Endothelial cell of umbilical vein (primary cell): ENCODE data around the gene PRKCZ. TPM values are rescaled to one million over a fixed set of nuclear protein-coding genes. Genes with fewer than 3 reads are reported as not detected.

ENCODE experiments used
- BruUV-seq: library from RNA; stranded (reverse); fragments of 400-500 nt; replicated peaks from 2 replicates; lab custom pipeline; 2021; lab: Mats Ljungman, UMichigan
- CTCF ChIA-PET: fragments of 300-600, 350-600 bp; sonication (Branson Sonifier 250); formaldehyde crosslinking; loops from one replicate; lab custom pipeline; 2021; ENCODE audit warnings: antibody characterized with exemption, inconsistent platforms; lab: Charles Lee
- POLR2A ChIA-PET: fragments of 300-600, 350-600 bp; sonication (Branson Sonifier 250); formaldehyde crosslinking; loops from one replicate; lab custom pipeline; 2021; ENCODE audit warnings: antibody characterized with exemption, inconsistent platforms; lab: Charles Lee
- DNase-seq: peaks from one replicate; pipeline ENCODE4 v3.0.0-alpha.2; 2011; ENCODE audit warnings: low read depth, low spot score
- FAIRE-seq: peaks from 2 replicates; lab custom pipeline; 2011; peaks lifted over from hg19 to GRCh38; lab: Jason Lieb, UNC
- H2AFZ ChIP-seq: 2 replicates; pipeline ENCODE4 v1.6.0; 2012; ENCODE audit warnings: low read depth, low read length, control low read depth, inconsistent platforms
- H3K27ac ChIP-seq: 2 replicates; pipeline ENCODE4 v1.5.1; 2011; ENCODE audit warnings: low read depth, mild to moderate bottlenecking, control low read depth, low read length, moderate library complexity; ENCODE audit not compliant: insufficient read depth
- H3K27me3 ChIP-seq, 2 experiments: 2 replicates each; pipeline versions ENCODE4 v1.6.0 to v1.6.1; 2011; ENCODE audit warnings: low read length in 2 of 2, mixed read lengths in 1 of 2; ENCODE audit not compliant: control insufficient read depth in 2 of 2, insufficient read depth in 2 of 2
- H3K36me3 ChIP-seq, 2 experiments: 2 replicates in 1 of 2; 3 replicates in 1 of 2; pipeline ENCODE4 v1.5.1; 2011; ENCODE audit warnings: low read length in 2 of 2, mild to moderate bottlenecking in 1 of 2, moderate library complexity in 1 of 2; ENCODE audit not compliant: control insufficient read depth in 2 of 2, insufficient read depth in 2 of 2; ENCODE audit errors: extremely low read depth in 1 of 2
- H3K4me1 ChIP-seq: 3 replicates; pipeline ENCODE4 v1.5.1; 2011; ENCODE audit warnings: mild to moderate bottlenecking, low read length; ENCODE audit not compliant: control insufficient read depth, insufficient read depth; ENCODE audit errors: extremely low read depth
- H3K4me2 ChIP-seq: 2 replicates; pipeline ENCODE4 v1.6.1; 2011; ENCODE audit warnings: low read length, control low read depth, mixed read lengths; ENCODE audit not compliant: insufficient read depth
- H3K4me3 ChIP-seq, 3 experiments: fragments of 200-600 bp in 1 of 3; sonication (generic), shearing (Covaris generic) in 1 of 3; replicated peaks in 1 of 3; 2 replicates each; pipeline ENCODE4 v1.5.1; 2011 to 2016; ENCODE audit warnings: control low read depth in 3 of 3, low read length in 3 of 3, mild to moderate bottlenecking in 2 of 3, inconsistent platforms in 1 of 3, low read depth in 1 of 3, moderate library complexity in 1 of 3; ENCODE audit not compliant: insufficient read depth in 1 of 3
- H3K79me2 ChIP-seq: 2 replicates; pipeline ENCODE4 v1.6.0; 2012; ENCODE audit warnings: low read length, inconsistent platforms; ENCODE audit not compliant: control insufficient read depth, insufficient read depth
- H3K9ac ChIP-seq: replicated peaks from 2 replicates; pipeline ENCODE3; 2011; ENCODE audit warnings: low read length, control low read depth; ENCODE audit not compliant: insufficient read depth; ENCODE audit errors: extremely low read depth
- H3K9me1 ChIP-seq: replicated peaks from 3 replicates; pipeline ENCODE4 v1.6.0; 2011; ENCODE audit warnings: mild to moderate bottlenecking, low read length; ENCODE audit not compliant: control insufficient read depth, insufficient read depth; ENCODE audit errors: extremely low read depth
- H3K9me3 ChIP-seq: replicated peaks from 2 replicates; pipeline ENCODE4 v1.5.1; 2012; ENCODE audit warnings: low read length, inconsistent platforms; ENCODE audit not compliant: control insufficient read depth, insufficient read depth
- H4K20me1 ChIP-seq: replicated peaks from 2 replicates; pipeline ENCODE3; 2011; ENCODE audit warnings: mild to moderate bottlenecking, low read length; ENCODE audit not compliant: control insufficient read depth, insufficient read depth; ENCODE audit errors: extremely low read depth
- EZH2 ChIP-seq: IDR thresholded peaks from 2 replicates; pipeline ENCODE4 v1.6.1; 2012; ENCODE audit warnings: borderline replicate concordance, low read depth, mild to moderate bottlenecking, moderate library complexity, low read length, inconsistent platforms; ENCODE audit not compliant: severe bottlenecking
- FOS ChIP-seq: IDR thresholded peaks from 2 replicates; pipeline ENCODE4 v1.6.1; 2011; ENCODE audit warnings: mild to moderate bottlenecking, low read length, moderate library complexity, borderline replicate concordance; ENCODE audit not compliant: insufficient read depth
- GATA2 ChIP-seq: IDR thresholded peaks from 2 replicates; pipeline ENCODE4 v1.7.0; 2011; ENCODE audit warnings: low read depth, mild to moderate bottlenecking, moderate library complexity, mixed read lengths, low read length; ENCODE audit not compliant: insufficient read length, insufficient read depth
- JUN ChIP-seq: IDR thresholded peaks from 2 replicates; pipeline ENCODE4 v1.6.1; 2011; ENCODE audit warnings: borderline replicate concordance, low read depth; ENCODE audit not compliant: insufficient read length, insufficient read depth
- MYC ChIP-seq: IDR thresholded peaks from one replicate; pipeline ENCODE4 v1.6.1; 2011; ENCODE audit warnings: mild to moderate bottlenecking, low read depth, low read length
- POLR2A ChIP-seq: IDR thresholded peaks from 2 replicates; pipeline ENCODE4 v1.6.1; 2012; ENCODE audit warnings: low read depth, mild to moderate bottlenecking, control low read depth, low read length
- POLR2AphosphoS5 ChIP-seq: IDR thresholded peaks from 2 replicates; pipeline ENCODE4 v1.6.1; 2012; ENCODE audit warnings: low read depth, mild to moderate bottlenecking, control low read depth, low read length, moderate library complexity; ENCODE audit not compliant: insufficient read depth
- dilution Hi-C: fragments of 300-500 bp; cut with MboI; formaldehyde crosslinking; loops from one replicate; pipeline ENCODE4 v1.15.0; 2019; ENCODE audit warnings: low sequenced_read_pairs; ENCODE audit not compliant: extremely low pct_ligation_motif_present
- intact Hi-C: fragments of 100-400 bp; cut with micrococcal nuclease; formaldehyde crosslinking; loops from one replicate; pipeline ENCODE4 v1.10.0; 2022
- polyA plus RNA-seq, 4 experiments: library from polyadenylated mRNA; depleted of rRNA in 3 of 4; stranded (reverse) in 3 of 4; unstranded in 1 of 4; fragments of >200 nt; gene quantifications; 2 replicates each; pipeline versions ENCODE4 v1.2.1 to v1.2.3, GENCODE V29; 2011 to 2012; ENCODE audit warnings: missing spikeins in 1 of 4
- total RNA-seq: library from RNA; stranded (reverse); gene quantifications from 2 replicates; pipeline ENCODE4 v1.2.3, GENCODE V29; 2021
- TF ChIP-seq, protein P1 (sequence below): IDR thresholded peaks from 2 replicates; pipeline ENCODE4 v1.6.1; 2011; ENCODE audit not compliant: insufficient read depth, insufficient read length
- TF ChIP-seq, protein P2 (sequence below), 2 donors: IDR thresholded peaks; 1 replicate in 1 of 2; 2 replicates in 1 of 2; pipeline ENCODE4 v1.5.1; 2011; ENCODE audit warnings: low read length in 2 of 2, mild to moderate bottlenecking in 2 of 2, moderate library complexity in 2 of 2, control low read depth in 1 of 2, inconsistent platforms in 1 of 2, low read depth in 1 of 2; ENCODE audit not compliant: insufficient read depth in 1 of 2; ENCODE audit errors: extremely low read depth in 1 of 2

Gene PRKCZ
- total and polyA plus RNA-seq, 2 donors (not counting 3 experiments of a cell fraction or from before 2014, with no cell fraction given): 0.22 to 1.7 TPM

DNA sequence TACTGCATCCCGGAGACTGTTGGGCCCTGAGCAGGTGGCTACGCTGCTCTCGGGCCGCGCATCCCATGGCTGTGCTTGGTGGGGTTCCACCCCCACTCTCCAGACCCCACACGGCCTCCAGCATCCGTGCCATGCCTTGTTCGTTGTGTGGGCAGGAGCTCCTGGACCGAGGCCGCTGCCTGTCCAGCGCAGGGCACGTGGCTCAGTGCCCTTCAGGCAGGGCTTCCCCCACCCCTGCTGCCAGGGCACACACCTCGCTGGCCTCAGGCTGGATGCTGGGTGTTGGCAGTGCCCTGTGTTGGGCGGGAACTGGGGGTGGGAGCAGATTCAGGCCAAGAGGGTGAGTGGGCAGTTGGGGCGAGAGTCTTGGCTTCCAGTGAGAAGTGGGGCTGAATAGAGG, 9.9 kb downstream of the PRKCZ start:
- no peaks in the 10 kb centered on the region for H3K9me1 ChIP-seq
- H3K9me3 ChIP-seq: no peaks in the 10 kb centered on the region
- DNase-seq (no peak), FAIRE-seq (no peak)
- H2AFZ ChIP-seq: no peak overlapping the region
- POLR2A ChIA-PET: no interaction called here
- no peaks in the 10 kb centered on the region for H3K27me3 ChIP-seq
- H3K27ac ChIP-seq: no peak overlapping the region
- intact Hi-C loops (no loop called here), dilution Hi-C loops (no loop called here)
- no peaks in the 10 kb centered on the region for H4K20me1 ChIP-seq
- CTCF ChIA-PET: interaction anchor here (1.1 kb wide), 1 partner anchor 15 kb away, joined by 4 read pairs; no protein-coding TSS in a partner anchor
- BruUV-seq: no TSS peak
- no peaks in the 10 kb centered on the region for H3K79me2 ChIP-seq
- no peaks in the 10 kb centered on the region for H3K4me1 ChIP-seq
- H3K36me3 ChIP-seq: no peaks in the 10 kb centered on the region
- no peak overlapping the region for H3K4me3 ChIP-seq
- no peak overlapping the region for H3K4me2 ChIP-seq
- TF ChIP-seq POLR2A (no peak), MYC (no peak), EZH2 (no peak), GATA2 (no peak), POLR2AphosphoS5 (no peak), JUN (no peak), FOS (no peak)
- TF ChIP-seq, protein P1, sequence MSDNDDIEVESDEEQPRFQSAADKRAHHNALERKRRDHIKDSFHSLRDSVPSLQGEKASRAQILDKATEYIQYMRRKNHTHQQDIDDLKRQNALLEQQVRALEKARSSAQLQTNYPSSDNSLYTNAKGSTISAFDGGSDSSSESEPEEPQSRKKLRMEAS: no peak
- TF ChIP-seq, protein P2, sequence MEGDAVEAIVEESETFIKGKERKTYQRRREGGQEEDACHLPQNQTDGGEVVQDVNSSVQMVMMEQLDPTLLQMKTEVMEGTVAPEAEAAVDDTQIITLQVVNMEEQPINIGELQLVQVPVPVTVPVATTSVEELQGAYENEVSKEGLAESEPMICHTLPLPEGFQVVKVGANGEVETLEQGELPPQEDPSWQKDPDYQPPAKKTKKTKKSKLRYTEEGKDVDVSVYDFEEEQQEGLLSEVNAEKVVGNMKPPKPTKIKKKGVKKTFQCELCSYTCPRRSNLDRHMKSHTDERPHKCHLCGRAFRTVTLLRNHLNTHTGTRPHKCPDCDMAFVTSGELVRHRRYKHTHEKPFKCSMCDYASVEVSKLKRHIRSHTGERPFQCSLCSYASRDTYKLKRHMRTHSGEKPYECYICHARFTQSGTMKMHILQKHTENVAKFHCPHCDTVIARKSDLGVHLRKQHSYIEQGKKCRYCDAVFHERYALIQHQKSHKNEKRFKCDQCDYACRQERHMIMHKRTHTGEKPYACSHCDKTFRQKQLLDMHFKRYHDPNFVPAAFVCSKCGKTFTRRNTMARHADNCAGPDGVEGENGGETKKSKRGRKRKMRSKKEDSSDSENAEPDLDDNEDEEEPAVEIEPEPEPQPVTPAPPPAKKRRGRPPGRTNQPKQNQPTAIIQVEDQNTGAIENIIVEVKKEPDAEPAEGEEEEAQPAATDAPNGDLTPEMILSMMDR (IDR thresholded peaks at IDR 0.05; ENCODE audit: extremely low read depth in 1 of 2, insufficient read depth in 1 of 2, low read depth in 1 of 2, low read length in 2 of 2): no peak
- H3K9ac ChIP-seq: no peak overlapping the region
